DND-41 (cell line): ENCODE data around the gene ARL2BP.
"Not testable (repeated sequence)": the region's sequence is repeated elsewhere in the genome, so short reads cannot be mapped to it uniquely, and the experiment has no call there.

Experiments
- ATAC-seq: fragments of 200-7000 bp; cut with Tn5 transposase; 3 replicates; pipeline ENCODE4 v1.9.1; 2021; ENCODE audit warnings: low read depth; ENCODE audit not compliant: insufficient read depth
- DNase-seq: peaks from one replicate; pipeline ENCODE4 v3.0.0-alpha.2; 2020
- H2AFZ ChIP-seq: 2 replicates; pipeline ENCODE4 v1.6.0; 2012; ENCODE audit warnings: low read depth, low read length
- H3K27ac ChIP-seq: 2 replicates; pipeline ENCODE4 v1.5.1; 2012; ENCODE audit warnings: low read length, inconsistent platforms
- H3K27me3 ChIP-seq: fragments of 200-600 bp; sonication (generic); 2 replicates; pipeline ENCODE4 v1.6.0; 2012; ENCODE audit warnings: low read length, mild to moderate bottlenecking, inconsistent platforms; ENCODE audit not compliant: insufficient read depth, poor library complexity
- H3K36me3 ChIP-seq: 2 replicates; pipeline ENCODE4 v1.5.1; 2012; ENCODE audit warnings: low read length, inconsistent platforms; ENCODE audit not compliant: insufficient read depth
- H3K4me1 ChIP-seq: 2 replicates; pipeline ENCODE4 v1.5.1; 2012; ENCODE audit warnings: mild to moderate bottlenecking, low read length; ENCODE audit not compliant: insufficient read depth
- H3K4me2 ChIP-seq: 2 replicates; pipeline ENCODE4 v1.6.0; 2012; ENCODE audit warnings: mild to moderate bottlenecking, moderate library complexity, low read length, inconsistent platforms; ENCODE audit not compliant: insufficient read depth
- H3K4me3 ChIP-seq, 2 experiments: fragments of 200-600 bp in 1 of 2; shearing (Covaris generic) in 1 of 2; 2 replicates each; pipeline ENCODE4 v1.5.1; 2012 to 2016; ENCODE audit warnings: inconsistent platforms in 2 of 2, low read length in 2 of 2, mild to moderate bottlenecking in 2 of 2, low read depth in 1 of 2, moderate library complexity in 1 of 2
- H3K79me2 ChIP-seq: 2 replicates; pipeline ENCODE4 v1.6.0; 2012; ENCODE audit warnings: low read length, inconsistent platforms; ENCODE audit not compliant: insufficient read depth
- H3K9ac ChIP-seq: 2 replicates; pipeline ENCODE4 v1.6.0; 2012; ENCODE audit warnings: low read depth, mild to moderate bottlenecking, inconsistent platforms, low read length, moderate library complexity
- H3K9me3 ChIP-seq: 2 replicates; pipeline ENCODE4 v1.5.1; 2012; ENCODE audit warnings: low read length, moderate library complexity, mild to moderate bottlenecking, inconsistent platforms; ENCODE audit not compliant: insufficient read depth, severe bottlenecking
- H4K20me1 ChIP-seq: 2 replicates; pipeline ENCODE4 v1.6.0; 2012; ENCODE audit warnings: low read length; ENCODE audit not compliant: insufficient read depth
- CTCF ChIP-seq: IDR thresholded peaks from 2 replicates; pipeline ENCODE4 v1.5.1; 2012; ENCODE audit warnings: borderline replicate concordance, low read length, moderate library complexity, mild to moderate bottlenecking; ENCODE audit not compliant: poor library complexity, severe bottlenecking; ENCODE audit errors: extremely low read depth
- EZH2 ChIP-seq: IDR thresholded peaks from 3 replicates; pipeline ENCODE4 v1.6.1; 2012; ENCODE audit warnings: borderline replicate concordance, low read depth, mild to moderate bottlenecking, moderate library complexity, low read length, inconsistent platforms; ENCODE audit not compliant: severe bottlenecking

ARL2BP gene

DNA sequence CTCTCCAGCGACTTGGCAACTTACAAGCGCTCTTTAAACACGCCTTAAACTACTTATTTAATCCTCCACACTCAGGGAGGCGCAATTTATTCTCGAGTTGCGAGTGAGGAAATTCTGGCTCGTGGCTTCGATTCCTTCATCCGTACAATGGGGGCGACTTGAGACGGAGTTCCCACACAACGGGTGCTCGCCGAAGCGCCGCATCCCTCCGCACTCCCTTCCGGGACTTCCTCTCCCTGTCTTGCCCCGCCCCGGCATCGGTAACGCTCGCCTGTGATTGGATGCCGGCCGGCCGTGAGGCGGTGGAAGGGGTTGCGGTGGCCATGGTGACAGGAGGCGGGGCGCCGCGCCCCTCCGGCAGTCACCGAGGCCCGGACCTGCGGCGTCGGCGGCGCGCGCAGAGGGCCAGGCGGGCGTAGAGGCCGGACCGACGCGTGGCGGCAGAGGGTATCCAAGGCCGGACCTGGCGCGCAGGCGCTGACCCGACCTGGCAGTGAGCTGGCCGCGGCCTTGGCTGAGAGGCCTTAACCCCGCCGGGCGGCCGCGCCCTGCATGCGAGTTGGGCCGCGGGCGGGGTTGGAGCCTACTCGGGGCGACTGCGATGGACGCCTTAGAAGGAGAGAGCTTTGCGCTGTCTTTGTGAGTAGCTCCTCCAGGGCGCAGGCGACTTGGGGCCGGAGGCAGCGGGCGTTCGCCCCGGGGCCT lies at the start of gene ARL2BP:
TSS of gene ARL2BP (plus strand) at position 493 of the 705 bp plus-strand sequence. CDS start at position 602, 109 bp downstream.
- H3K79me2 ChIP-seq, result no peaks in the 10 kb centered on the region
- H3K27ac ChIP-seq, result peak within 1 kb of the TSS; percentile 66
- H3K36me3 ChIP-seq, result peaks cover 11% of the 10 kb centered on the region
- H3K4me1 ChIP-seq, result peaks cover 19% of the 10 kb centered on the region
- H3K9ac ChIP-seq, result peak within 1 kb of the TSS; percentile 76
- peak within 1 kb of the TSS; percentile 91 for H2AFZ ChIP-seq
- peak within 1 kb of the TSS; percentile 74 for H3K4me2 ChIP-seq
- ATAC-seq (peak; percentile 98), DNase-seq (peak; percentile 97)
- H3K9me3 ChIP-seq, result no peaks in the 10 kb centered on the region
- no peaks in the 10 kb centered on the region for H3K27me3 ChIP-seq
- no peaks in the 10 kb centered on the region for H4K20me1 ChIP-seq
- peak within 1 kb of the TSS; percentile 84 to 87 for H3K4me3 ChIP-seq
- peak; percentile 40 for TF ChIP-seq CTCF
- no peak for TF ChIP-seq EZH2

DNA sequence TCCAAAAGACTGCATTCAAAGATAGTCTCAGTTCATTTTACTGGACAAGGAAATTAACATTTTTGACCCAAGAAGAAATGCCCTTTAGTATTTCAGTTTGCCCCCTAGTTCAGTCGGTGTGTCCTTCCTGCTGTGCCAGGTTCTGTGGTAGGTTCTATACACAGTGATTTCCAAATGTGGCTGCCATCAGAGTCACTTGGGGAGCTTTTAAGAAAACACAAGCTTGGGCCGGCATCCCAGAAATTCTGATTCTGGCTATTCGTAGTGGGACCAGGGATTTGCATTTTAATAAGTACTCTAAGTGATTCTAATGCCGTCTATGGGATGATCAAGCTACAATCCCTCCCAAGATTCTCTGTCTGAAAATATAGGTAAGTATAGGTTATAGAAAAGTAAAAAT lies 48.8 kb upstream of the ARL2BP start:
- DNase-seq (no peak), ATAC-seq (no peak)
- Histone ChIP-seq H2AFZ (no peak overlapping the region), H3K9ac (no peak overlapping the region), H3K9me3 (no peaks in the 10 kb centered on the region), H3K79me2 (peaks cover 79% of the 10 kb centered on the region), H3K27me3 (no peaks in the 10 kb centered on the region), H3K4me2 (no peak overlapping the region), H3K27ac (no peak overlapping the region), H4K20me1 (peaks cover 13% of the 10 kb centered on the region; the same call in 1 of the 2 replicates), H3K36me3 (no peaks in the 10 kb centered on the region), H3K4me1 (no peaks in the 10 kb centered on the region), H3K4me3 (no peak overlapping the region)
- TF ChIP-seq EZH2 (no peak), CTCF (no peak)

GRCh38 chr16:57196753-57197152 lies 48.3 kb upstream of the ARL2BP start:
- no peak overlapping the region for H2AFZ ChIP-seq
- peaks cover 74% of the 10 kb centered on the region for H3K79me2 ChIP-seq
- DNase-seq, result no peak
- TF ChIP-seq EZH2 (no peak), CTCF (no peak)
- H3K4me2 ChIP-seq, result no peak overlapping the region
- H3K9me3 ChIP-seq, result no peaks in the 10 kb centered on the region
- no peaks in the 10 kb centered on the region for H3K4me1 ChIP-seq
- no peak for ATAC-seq
- peaks cover 13% of the 10 kb centered on the region; the same call in 1 of the 2 replicates for H4K20me1 ChIP-seq
- no peaks in the 10 kb centered on the region for H3K27me3 ChIP-seq
- H3K36me3 ChIP-seq, result no peaks in the 10 kb centered on the region
- no peak overlapping the region for H3K9ac ChIP-seq
- no peak overlapping the region for H3K27ac ChIP-seq
- H3K4me3 ChIP-seq, result no peak overlapping the region

DNA sequence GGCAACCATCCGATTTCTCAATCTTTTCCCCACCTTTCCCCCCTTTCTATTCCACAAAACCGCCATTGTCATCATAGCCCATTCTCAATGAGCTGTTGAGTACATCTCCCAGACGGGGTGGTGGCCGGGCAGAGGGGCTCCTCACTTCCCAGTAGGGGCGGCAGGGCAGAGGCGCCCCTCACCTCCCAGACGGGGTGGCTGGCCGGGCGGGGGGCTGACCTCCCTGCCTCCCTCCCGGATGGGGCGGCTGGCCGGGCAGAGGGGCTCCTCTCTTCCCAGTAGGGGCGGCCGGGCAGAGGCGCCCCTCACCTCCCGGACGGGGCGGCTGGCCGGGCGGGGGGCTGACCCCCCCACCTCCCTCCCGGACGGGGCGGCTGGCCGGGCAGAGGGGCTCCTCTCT lies 44.7 kb upstream of the ARL2BP start:
- not testable (repeated sequence) for H3K4me1 ChIP-seq, H3K27ac ChIP-seq, H3K9me3 ChIP-seq, ATAC-seq, H3K27me3 ChIP-seq, H3K4me3 ChIP-seq, H3K36me3 ChIP-seq, H2AFZ ChIP-seq, H3K4me2 ChIP-seq, DNase-seq, H3K9ac ChIP-seq
- peaks cover 13% of the 10 kb centered on the region; the same call in 1 of the 2 replicates for H4K20me1 ChIP-seq
- peaks cover 39% of the 10 kb centered on the region for H3K79me2 ChIP-seq

- not testable (repeated sequence) for H3K4me1 ChIP-seq, H3K9me3 ChIP-seq, H3K27me3 ChIP-seq, ATAC-seq, H3K27ac ChIP-seq, H2AFZ ChIP-seq, H3K4me3 ChIP-seq, H3K9ac ChIP-seq, DNase-seq, H3K4me2 ChIP-seq
- peaks cover 33% of the 10 kb centered on the region for H3K79me2 ChIP-seq
- peaks cover 13% of the 10 kb centered on the region for H3K36me3 ChIP-seq
- H4K20me1 ChIP-seq, result peaks cover 13% of the 10 kb centered on the region; the same call in 1 of the 2 replicates
These were observed 44.1 kb upstream of the ARL2BP start for GRCh38 chr16:57200926-57201325.
